Activated T-helper 1 cell treated with Interleukin-2 at 50 U/mL for 16 hours (primary cell): ENCODE results near the gene SMARCC1.
"Not testable (repeated sequence)": the region's sequence is repeated elsewhere in the genome, so short reads cannot be mapped to it uniquely, and the experiment has no call there.

ENCODE experiments used
- DNase-seq: peaks from one replicate; pipeline ENCODE4 v3.0.0-alpha.2; 2020; ENCODE audit warnings: low read depth

SMARCC1 gene

DNA sequence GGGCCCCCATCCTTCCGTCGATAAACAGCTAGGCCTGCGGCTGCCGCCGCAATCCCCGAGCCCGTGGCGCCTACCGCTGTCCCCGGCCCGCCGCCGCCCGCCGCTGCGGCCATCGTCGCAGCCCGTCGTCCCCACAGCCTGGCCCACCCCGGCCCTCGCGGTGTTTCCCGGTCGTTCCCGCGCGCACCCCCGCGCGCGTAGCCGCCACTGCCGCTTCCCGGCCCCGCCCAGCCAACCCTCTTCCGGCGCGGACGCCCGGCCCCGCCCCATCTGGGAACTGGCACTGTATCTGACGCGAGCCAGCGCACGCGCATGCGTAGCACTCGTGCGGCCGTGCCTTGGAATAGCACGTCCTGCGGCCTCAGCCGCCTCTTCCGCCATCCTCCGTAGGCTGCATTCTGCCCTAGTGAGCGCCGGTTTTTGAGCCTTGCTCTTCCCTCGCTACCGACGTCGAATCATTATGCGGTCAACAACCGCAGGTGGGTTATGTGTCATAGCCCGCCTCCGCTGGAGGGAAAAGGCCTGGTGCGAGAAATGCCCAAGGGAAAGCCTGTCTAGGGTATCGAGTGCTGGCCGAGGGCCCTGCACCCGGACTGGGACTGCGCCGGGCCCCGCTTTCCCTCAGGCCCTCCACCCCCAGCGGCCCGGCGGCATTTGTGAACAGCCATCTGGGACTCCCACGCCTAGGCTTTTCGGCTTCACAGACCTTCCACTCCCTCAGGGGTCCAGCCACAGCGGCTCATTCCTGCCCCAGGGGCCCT is at the start of gene SMARCC1:
TSS of gene SMARCC1 (minus strand) at position 209 of the 761 bp plus-strand sequence. CDS start at position 113, 96 bp downstream.
- DNase-seq, result peak; percentile 97

DNA sequence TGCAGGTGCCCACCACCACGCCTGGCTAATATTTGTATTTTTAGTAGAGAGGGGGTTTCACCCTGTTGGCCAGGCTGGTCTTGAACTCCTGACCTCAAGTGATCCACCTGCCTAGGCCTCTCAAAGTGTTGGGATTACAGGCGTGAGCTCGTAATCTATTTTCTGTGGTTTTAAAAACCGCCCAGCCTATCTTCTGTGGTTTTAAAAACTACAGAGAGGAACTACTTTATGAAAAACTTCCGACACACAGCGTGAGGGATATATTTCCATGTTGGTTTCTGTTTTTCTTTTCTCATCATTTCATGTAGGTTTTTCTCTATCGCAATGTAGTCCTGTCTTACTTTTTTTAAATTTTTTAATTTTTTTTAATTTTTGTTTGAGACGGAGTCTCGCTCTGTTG is 47.8 kb upstream of the SMARCC1 start:
- not testable (repeated sequence) for DNase-seq

DNA sequence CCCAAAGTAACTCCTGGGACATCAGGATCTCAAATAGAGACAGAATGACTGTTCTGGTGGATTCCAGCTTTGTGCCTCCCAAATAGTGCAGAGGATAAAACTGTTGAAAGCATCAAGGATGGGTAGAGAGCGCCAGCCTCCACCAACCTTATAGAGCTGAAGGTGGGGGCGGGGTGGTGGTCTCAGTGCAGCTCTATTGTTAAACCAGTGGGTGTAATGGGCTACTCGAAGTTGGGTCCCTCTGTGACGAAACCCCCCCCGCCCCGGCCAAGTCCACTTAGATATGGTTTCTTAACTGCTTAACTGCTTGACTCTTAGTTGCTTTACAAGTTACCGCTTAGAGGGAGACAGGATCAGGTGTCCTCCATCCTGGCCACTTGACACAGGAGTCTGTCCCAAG is 43.9 kb upstream of the SMARCC1 start:
- no peak for DNase-seq

DNA sequence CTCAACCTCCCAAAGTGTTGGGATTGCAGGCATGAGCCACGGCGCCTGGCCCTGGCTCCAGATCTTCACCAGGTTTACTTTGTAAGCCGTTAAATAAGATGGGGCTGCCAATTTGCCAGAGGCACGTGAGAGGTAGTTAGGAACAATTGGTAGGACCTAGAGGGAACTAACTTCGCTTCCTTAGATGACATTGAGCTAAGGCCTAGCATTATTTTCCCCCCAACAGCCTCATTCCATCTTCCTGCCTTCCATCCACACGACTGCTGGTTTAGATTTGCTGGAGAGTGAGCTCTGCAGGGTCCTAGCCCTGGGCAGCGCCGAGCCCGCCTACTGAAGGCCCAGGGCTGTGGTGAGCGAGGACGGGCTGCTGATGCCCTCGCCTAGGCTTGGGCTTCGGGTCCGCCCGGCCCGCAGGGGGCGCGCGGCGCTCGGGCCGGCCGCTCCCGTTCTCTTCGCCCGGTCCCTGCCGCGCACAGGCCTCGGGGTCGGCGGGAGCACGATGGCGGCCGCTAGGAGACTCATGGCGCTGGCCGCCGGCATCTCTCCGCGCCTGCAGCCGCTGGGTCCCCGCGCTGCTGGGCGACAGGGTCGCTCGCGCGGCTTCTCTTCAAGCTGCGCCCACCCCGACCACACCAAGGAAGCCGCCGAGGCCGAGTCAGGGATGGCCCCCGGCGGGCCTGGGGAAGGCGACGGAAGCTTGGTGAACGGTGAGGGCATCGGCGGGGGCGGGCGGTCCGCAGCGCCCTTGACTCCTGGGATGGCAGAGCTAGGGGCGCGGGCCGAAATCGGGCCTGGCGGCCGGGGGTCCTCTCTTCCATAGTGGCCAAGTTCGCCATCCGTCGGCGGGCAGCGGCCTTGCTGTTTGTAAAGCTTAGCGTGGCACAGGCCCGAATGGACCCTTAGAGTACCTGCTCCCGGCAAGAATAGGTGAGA is 43.1 kb upstream of the SMARCC1 start:
- peak; percentile 71 for DNase-seq

DNA sequence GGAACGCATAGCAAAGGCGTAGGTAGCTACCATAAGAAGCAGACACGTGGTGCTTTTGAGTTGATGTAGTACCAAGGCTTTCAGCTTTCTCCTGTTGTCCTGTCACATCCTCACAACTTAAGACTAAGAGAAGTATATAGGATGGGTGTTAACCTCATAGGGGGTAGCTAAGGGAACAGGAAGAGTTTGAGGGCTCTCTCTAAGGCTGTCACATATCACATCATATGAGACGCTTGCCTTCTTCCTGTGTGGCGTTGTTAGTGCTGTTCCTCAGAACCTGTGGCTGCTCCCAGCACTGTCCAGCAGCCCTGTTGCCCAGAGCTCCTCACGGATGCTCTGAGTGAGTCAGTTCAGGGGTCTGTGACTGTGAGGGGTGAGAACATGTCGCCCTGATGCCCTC is 35.9 kb upstream of the SMARCC1 start:
- DNase-seq, result no peak

DNA sequence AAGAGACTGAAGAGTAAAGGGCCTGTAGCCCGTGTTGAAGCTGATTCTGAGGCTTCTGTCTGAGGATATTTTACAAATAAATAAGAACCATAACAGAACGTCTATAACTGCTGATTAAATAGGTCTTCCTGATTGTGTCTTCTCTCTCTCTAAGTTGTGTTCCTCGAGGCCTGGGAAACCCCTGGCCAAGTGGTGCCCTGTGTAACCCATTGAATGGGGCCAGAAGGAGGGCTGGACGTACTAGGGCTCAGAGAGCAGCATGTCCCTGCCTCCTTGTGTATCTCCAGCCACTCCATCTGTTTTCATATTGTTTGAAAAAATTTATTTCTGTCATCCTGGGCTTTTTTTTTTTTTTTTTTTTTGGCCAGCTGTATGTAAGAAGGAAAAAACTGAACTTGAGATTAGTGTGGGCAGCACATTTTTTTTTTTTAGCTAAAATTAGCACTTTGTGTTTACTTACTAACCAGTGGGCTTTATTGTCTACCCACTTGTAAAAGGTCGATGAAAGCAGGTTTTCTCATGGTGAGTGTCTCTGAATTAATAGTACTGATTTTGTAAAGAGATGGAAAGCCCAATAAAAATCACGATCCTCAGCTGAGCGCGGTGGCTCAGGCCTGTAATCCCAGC is 32.0 kb upstream of the SMARCC1 start:
- no peak for DNase-seq

DNA sequence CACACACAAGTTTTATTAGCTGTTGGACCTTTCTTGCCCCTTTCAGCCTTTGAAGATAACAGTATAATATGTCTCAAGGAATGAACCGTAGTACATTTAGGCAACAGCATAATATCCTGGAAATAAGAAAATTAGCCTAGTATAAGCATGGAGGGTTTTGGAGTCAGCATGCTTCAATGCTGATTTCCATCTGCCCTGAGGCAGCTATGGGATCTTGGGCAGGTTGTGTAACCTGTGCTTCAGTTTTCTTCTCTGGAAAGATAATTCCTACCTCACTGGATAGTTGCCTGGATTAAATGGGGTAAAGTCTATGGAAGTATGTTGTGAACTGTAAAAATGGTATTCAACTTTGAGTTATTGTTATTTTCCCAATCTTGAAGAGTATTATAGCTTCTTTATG is 22.9 kb upstream of the SMARCC1 start:
- DNase-seq, result no peak

DNA sequence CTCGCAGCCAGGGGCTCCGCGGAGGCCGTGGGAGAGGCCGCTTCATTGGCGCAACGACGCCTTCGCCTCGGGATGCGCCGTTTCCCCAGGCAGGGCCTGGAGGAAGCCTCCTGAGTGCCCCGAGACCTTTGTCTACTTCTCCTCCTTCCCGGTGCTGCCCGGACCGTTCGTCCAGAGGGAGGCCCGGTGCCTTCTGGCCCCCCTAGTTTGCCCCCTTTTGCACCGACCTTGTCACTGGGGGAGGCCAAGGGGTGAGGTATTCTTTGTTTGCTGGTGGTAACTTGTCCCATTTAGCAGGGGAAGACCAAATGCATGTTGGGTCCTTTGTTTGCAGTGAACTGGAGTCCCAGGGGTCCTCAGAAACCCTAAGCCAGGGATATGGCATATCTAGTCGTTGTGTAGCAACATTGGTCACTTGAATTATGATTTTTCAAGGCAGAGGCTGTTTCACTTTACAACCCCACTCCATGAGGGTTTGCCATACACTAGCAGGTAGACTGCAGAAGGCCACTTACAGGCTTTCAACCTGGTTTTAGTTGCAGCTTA is 21.9 kb upstream of the SMARCC1 start:
- DNase-seq, result no peak

DNA sequence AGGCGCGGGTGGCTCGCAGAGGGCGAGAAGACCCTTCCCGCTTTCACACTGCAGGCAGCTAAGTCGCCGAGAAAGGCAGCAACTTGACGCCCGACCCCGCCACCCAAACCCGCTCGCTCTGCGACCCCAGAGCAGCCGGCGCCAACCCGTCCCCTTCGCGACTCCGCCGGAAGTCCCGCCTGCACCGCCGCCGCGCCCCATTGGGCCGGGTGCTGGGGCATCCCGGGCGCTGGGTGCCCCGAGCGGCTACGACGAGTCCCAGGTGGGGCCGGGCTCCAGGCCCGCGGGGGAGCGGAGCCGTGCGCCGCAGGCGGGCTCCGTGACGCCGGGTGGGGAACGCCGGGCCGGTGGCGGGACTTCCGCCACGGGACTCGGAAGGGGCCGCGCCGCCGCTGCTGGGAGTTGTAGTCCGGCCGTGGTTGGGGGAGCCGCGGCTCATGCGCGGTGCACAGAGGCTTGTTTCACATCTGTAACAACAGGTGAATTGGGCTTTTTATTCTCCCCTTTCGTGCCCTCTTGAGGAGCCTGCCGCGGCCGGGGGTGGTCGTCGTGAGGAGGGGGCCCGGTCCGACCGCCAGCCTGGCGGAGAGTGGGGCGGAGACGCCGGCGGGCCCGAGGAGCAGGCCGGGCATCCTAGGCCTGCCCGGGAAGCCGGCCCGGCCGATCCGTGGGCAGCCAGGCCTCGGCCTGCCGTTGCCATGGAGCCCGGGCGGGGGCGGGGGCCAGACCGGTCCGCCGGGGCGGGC is 21.2 kb upstream of the SMARCC1 start, which contains the start of gene DHX30:
TSS of gene DHX30 (plus strand) at position 405 of the 746 bp plus-strand sequence. CDS start 7,546 bp downstream, outside the sequence.
- peak; percentile 74 for DNase-seq

DNA sequence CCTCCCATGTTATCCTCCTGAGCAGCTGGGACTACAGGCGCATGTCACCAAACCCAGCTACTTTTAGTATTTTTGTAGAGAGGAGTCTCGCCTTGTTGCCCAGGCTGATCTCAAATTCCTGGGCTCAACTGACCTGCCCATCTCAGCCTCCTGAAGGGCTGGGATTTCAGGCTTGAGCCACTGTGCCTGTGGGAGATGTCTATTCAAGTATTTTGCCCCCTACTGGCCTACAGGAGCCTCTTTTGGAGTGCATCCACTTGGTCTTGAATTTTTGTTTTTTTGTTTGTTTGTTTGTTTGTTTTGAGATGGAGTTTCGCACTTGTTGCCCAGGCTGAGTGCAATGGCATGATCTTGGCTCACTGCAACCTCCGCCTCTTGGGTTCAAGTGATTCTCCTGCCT is 18.0 kb upstream of the SMARCC1 start:
- no peak for DNase-seq

DNA sequence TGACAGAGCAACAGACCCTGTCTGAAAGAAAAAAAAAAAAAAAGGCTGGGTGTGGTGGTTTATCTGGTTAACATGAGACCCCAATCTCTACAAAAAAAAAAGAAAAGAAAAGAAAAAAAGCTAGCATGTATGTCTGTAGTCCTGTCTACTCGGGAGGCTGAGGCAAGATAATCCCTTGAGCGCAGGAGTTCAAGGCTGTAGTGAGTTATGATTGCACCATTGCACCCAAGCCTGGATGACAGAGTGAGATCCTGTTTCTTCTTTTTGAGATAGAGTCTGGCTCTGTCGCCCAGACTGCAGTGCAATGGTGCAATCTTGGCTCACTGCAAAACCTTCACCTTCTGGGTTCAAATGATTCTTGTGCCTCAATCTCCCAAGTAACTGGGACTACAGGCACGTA is 12.9 kb upstream of the SMARCC1 start:
- no peak for DNase-seq

DNA sequence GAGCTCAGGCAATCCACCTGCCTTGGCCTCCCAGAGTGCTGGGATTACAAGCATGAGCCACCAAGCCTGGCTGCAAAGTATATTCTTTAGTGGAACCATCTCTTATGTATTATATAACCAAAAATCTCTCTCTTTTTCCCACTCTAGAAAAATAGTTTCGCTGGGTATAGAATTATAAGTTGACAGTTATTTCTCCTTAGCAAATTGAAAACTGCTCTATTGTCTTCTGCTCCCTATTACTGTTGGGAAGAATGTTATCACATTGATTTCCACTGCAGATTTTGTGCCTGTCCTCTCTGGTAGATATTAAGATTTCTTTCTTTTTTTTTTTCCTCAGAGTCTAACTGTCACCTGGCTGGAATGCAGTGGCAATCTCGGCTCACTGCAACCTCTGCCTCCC is 11.0 kb upstream of the SMARCC1 start:
- DNase-seq, result no peak

DNA sequence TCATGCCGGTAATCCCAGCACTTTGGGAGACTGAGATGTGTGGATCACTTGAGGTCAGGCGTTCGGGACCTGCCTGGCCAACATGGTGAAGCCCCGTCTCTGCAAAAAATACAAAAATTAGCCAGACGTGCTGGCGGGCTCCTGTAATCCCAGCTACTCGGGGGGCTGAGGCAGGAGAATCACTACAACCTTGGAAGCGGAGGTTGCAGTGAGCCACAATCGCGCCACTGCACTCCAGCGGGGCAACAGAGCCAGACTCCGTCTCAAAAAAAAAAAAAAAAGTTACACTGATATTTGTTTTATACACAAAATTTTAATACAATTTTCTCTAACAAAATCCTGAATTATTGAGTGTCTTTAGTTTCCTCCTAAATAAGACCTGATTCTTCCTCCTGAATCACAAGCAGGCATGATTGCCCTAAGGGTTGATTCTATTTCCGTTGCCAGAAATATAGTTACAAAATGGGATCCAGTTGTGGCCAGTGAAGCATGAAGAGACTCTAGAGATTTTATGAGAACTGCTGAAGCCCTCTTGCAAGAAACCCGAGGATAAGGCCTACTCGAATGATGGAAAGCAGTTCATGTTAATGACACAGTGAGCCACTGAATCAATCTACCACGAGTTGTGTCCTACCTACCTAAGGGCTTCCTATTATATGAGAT is 9.6 kb upstream of the SMARCC1 start:
- no peak for DNase-seq

DNA sequence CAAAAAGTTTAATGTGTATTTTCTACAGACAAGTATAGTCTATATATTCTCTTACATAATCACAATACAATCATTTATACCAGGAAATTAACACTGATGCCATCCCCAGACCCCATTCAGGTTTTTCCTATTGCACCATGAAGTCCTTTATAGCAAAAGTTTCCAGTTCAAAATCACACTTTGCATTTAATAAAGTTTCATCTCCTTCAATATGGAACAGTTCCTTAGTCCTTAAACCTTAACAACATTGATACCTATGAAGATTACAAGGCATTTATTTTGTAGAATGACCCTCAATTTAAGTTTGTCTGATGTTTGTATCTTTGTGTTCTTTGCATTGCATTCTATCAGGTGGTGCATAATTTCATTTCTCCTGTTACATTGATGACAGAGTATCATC is 2.0 kb upstream of the SMARCC1 start:
- no peak for DNase-seq

DNA sequence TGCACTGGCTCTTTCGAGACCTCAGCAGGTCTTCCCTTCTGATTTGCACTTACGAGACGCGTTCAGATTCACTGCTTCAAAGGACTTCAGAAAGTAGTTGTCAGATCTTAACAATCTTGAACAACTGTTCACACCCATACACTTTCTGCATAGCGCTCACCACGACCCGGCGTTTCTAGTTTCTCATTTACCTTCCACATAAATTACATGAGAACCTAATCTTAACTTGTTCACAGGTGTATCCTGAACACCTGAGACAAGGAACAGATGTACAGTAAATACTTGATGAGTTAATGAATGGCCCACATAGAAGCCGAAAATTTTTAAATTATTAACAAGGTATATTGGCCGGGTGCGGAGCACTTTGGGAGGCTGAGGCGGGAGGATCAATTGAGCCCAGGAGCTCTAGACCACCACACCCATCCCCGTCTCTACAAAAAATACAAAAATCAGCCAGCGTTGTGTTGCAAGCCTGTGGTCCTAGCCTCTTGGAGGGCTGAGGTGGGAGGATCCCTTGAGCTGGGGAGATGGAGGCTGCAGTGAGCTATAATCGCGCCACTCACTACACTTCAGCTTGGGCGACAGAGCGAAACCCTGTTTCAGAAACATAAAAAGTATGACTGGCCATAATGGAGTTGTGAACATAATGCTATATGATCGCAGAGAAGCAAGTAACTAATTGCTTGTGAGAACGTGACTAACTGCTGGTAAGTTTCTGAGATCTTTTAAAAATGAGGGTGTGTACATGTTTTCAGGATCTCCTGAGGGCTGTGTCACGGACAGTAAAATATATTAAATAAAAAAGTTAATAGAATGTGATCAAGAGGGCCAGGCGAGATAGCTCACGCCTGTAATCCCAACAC is 984 bp upstream of the SMARCC1 start:
- DNase-seq, result no peak

DNA sequence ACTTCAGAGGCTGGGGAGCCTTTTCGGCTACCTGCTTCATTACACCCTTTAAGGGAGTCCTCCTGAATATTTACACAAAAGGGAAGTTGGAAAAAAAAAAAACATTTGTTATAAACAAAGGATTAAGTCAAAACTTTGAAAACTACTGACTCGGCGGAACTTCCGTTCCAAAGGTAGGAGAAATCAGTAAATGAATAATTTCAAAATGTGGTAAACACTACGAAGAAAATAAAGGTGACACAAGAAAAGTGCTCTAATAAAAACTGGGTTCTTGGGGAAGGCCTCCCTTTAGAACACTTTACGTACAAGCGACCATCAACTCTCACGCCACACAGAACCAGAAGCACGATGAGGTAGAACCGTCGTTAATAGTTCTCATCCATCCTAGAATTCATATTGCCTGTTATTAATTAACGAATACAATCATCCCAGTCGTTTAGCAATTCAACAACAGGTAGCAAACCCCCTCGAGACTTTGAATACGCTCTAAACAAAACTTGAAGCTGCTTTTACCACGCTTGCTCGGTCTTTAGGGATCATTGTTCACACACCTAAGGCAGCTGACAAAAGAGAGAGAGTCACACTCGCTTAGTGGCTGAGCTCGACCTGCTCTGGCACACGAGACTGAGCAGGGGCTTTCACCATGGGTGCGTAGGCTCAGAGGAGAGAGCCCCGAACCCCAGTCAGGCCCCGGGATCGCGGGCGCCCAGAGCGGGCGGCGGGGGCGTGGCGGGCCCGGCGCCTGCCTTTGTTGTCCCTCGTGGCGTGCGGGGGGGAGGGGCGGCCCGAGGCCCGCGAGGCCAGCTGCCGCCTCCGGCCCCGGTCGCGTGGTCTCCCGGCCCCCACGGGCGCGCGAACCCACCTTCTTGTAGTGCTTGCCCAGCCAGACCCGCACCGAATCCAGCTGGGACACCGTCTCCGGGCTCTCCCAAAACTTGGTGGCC is 680 bp downstream of the SMARCC1 start:
- peak; percentile 40 for DNase-seq

DNA sequence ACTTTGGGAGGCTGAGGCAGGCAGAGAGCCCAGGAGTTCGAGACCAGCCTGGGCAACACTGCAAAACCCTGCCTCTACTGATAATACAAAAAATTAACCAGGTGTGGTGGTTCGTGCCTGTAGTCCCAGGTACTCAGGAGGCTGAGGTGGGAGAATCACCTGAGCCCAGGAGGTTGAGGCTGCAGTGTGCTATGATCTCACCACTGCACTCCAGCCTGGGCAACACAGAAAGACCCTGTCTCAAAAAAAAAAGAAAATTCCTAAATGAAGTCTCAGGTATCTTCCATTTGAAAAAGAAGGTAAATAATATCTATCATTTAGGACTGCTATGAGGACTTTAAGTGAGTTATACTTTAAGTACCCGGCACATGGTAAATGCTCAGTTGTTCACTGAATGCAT is 2.9 kb downstream of the SMARCC1 start:
- DNase-seq, result no peak

DNA sequence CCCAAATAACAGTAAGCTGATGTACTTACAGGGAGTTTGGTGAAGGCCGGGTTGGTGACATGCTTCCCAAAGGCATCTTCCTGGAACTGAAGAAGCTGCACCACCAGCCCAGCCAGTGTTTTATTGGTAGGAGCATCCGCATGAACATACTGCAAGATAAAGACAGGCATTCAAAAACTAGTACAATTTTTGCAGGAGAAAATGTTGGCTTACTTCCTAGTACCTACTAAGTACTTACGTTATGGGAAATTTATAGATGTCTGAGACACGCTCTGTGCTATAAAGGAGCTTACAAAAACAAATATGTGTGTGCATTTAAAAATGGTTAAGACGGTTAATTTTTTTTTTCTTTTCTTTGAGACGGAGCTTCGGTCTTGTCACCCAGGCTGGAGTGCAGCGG is 8.9 kb downstream of the SMARCC1 start:
- no peak for DNase-seq

DNA sequence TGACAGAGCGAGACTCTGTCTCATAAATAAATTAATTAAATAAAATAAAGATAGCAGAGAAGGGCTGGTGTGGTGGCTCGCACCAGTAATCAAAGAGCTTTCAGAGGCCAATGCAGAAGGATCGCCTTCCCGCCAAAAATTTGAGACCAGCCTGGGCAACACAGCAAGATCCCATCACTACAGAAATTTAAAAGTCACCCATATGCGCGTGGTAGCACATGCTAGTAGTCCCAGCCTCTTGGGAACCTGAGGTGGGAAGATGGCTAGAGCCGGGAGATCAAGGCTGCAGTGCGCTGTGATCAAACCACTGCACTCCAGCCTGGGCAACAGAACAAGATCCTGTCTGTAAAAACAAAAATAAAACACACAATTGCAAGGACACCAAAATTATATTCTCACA is 9.6 kb downstream of the SMARCC1 start:
- DNase-seq, result no peak
